C4-2B (cell line): Measurements from ENCODE around the gene PARVB.

ENCODE experiments used
- CTCF ChIP-seq: fragments of 450-650 bp; conservative IDR thresholded peaks from 2 replicates; pipeline ENCODE4 v1.5.1; 2017; ENCODE audit warnings: mild to moderate bottlenecking
- ZFX ChIP-seq: fragments of 450-650 bp; IDR thresholded peaks from 2 replicates; pipeline ENCODE4 v1.6.1; 2017

- TF ChIP-seq CTCF: no peak
- no peak for TF ChIP-seq ZFX
These were observed 108.0 kb downstream of the PARVB start for GRCh38 chr22:44131989-44132685.
